Measurements from ENCODE around the gene RAB31.
"Not testable (repeated sequence)": the region's sequence is repeated elsewhere in the genome, so short reads cannot be mapped to it uniquely, and the experiment has no call there.

RAB31 gene

DNA sequence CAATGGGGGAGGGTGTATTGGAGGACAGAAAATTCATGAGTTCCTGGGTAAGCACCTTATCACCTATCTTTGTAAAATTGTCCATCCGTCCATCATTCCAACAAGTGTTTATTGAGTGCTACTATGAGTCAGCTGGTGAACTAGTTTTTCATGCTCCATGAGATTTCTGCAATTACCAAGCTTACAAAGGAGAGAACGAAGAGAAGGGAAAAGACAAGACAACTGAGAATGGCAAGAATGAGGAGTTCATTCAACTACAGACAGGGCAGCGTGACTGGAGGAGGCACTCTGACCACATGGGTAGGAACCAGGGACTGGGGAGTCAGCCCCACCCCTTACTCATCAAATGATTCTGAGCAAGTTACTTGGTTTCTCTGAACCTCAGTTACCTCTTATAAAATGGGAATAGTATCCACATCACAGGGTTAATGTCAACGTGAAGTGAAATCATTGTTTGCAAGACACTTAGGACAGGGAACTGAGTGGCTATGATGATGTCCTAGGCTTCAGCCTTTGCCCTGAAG, 159.0 kb downstream of the RAB31 start:
- DNase-seq = no peak

DNA sequence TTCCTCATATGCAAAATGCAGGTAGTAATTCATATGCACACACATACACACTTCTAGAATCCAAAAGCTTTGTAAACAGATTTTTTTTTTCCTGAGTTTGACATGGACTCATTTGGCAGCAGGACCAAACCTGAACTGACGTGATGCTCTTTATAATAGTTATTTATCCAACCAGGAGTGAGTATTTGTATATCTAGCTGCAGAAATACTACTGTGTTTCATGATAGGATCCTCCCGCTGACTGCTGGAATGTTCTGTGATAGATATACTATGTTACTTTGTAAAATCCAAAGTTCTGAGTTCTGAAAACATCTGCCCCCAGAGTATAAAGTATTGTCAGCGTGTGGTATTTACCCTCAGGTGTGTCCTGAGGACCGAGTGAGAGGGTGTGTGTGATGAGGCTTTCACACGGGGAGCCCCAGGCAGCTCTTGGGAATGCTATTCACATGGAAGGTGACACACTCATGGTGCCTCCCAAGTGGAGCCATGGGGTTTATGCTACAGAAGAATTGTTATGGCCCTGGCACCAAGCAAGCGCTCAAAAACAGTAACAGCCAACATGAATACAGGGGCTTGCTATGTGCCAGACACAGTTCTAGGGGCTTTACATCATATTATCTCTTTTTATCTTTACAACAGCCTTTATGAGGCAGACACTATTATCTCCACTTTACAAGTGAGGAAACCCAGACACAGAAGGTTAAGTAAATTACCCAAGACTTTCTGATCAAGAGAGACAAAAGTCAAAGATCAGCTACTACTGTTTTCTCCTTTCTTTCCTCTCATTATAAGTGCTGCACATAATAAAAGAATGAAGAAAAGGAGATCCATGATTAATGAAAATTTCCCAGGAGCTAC, 161.0 kb downstream of the RAB31 start:
- DNase-seq = no peak

DNA sequence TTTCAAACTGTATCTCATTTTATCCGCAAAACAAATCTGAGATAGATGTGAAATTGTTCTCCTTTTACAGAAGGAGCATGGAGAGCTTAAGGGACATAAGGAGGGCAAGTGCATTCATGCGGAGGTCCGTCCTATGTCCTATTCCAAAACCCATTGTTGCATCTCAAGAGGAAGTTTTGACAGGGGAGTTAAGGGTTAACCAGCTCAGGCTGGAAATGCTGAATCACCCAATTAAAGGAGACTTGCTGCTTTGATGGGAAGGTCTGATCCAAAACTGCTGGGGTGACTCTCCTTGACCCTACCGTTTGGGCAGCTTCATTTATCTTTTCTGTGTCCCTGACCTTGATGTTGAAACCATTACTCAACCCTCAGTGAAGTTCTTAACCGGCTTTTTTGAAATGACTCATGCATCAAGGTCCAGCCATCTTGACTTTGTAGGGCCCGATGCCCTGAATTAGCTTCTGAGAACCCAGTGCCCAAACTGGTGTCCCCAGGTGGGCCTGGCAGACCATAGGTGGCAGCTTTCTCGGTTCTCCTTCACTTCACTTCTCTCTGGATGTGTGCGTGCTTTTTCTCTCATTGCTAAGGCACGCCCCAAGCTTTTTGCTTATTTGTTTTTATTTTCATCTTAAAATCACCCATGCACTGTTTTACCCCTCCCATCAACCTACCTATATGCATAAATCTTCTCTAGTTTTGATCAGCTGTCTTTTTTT, 161.8 kb downstream of the RAB31 start:
- DNase-seq = no peak

DNA sequence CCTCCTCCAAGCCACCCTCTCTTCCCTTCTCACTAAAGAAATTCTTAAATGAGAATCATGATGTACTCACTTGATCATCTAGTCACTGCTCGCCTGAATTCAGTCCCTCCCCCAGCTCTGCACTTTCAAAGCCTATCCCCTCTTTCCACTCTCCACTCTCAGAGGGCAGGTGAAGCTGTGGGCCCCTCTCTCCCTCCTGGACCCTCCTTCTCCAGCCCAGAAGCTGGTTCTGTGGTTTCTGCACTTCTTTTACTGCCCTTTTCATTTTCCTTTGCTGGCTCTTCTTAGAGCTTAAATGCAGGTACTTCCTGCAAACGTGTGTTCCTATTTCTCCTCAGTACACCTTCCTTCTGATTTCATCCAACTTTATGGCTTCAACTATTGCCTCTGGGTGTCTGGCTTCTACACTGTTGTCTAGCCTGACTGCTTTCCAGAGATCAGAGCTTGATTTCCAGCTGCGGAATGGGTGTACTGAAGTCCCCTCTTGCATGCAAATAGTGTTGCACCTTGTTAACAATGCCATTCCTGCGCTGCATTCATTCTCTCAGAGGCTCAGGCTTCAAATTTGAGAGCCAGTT, 162.4 kb downstream of the RAB31 start:
- no peak for DNase-seq

DNA sequence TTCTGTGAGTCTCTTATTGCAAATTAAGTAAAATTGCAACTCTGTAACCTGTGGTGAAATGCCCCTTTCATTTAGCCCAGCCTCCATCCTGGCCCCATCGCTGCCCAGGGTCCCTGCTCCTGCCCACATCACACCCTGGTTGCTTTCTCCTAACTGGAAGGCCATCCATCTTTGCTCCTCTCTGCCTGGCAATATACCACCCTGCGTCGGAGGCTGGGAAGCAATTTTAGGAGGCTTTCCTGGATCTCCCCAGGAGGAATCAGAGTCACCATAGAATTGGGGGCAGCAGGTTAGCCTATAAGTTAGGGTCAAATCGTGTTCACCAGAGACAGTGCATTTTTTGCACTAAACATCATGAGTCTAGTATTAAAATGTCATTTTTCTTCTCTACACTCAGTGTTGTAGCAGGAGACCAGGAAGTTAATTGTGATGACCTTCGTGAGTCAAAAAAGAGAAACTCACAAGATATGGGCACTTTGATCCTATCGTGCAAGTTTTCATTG, 163.2 kb downstream of the RAB31 start:
- DNase-seq = no peak

DNA sequence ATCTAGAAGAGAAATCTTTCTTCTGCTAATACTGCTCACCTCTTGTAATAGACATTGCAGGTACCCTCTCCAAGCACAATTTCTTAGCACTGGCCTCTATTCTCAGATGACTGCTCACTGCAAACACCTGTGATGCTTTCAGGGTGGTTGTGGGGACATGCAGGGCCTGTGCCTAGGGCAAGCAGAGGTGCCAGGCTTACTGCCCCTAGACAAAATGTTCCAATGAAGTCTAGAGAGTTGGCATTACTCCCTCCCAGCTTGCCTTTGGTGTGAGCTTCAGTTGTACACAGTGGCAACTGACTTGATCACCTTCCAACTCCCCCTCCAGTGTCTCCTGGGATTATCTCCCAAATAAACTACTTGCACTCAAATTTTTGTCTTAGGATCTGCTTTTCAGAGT, 164.7 kb downstream of the RAB31 start:
- DNase-seq = no peak

DNA sequence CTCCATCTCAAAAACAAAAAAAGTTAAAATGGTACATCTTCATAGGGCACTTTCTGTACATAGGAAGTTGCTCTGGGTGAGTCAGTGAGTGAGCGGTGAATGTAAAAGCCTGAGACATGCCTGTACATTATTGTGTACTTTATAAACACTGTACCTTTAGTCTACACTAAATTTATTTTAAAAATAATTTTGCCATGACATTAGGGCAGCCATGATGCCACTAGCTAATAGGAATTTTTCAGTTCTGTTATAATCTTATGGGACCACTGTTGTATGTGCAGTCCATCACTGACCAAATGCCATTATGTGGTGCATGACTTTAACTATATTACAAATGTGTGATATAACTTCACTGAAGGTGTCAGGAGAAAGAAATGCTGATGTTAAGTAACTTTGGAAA, 166.6 kb downstream of the RAB31 start:
- no peak for DNase-seq

DNA sequence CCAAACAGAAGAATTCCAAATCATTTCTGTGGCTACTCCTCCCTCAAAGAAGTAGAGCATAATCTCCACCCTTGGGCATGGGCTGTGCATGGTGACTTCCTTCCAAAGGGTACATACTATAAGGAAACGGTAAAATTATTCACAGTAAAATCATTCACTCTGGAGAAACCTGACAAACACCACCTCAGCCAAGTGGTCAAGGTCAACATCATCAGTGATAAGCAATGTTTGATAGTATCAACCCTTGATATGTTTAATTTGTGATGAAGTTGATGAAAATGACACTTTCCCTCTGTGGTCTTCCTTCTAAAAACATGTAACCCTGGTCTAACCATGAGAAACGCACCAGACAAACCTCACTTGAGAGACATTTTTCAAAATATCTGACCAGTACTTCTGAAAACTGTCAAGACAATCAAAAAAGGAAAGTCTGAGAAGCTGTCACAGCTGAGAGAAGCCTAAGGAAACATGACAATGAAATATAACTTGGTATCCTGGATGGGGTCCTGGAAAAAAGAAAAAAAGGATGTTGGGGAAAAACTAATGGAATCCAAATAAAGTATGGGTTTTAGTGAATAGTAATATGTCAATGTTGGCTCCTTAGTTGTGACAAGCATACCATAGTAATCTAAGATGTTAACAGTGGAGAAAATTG, 168.2 kb downstream of the RAB31 start:
- no peak for DNase-seq

DNA sequence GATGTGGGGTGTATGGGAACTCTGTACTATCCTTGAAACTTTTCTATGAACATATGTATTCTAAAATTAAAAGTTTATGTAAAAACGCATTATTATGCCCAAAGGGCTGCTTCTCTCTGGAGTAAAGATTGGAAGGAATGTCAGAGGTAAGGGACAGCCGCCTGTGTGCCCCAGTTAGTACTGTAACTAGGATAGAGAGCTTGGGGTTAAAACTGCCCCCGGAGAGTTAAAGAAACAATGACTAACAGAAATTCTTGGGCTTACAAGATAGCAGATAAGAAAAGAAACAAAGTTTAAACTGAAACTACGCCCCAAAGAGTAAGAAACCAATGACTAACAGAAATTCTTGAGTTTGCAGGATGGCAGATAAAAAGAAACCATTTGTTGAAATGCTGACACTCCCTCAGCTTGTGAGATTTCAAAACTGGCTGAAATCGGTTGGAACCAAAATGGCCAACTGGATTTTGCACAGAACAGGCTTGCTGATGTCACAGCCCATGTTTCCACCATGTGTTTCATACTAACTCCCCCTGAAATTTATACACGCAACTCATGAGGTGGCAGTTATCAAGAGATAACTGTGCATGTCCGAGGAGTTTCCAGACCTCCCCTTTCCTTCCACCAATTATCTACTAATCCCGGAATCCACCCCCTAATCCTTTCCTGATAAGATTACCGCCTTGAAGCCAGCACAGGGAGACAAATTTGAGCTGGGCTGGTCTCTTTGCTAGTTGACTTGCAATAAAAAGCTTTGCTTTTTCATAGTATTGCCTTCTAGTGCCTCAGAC, 169.0 kb downstream of the RAB31 start:
- DNase-seq = no peak

DNA sequence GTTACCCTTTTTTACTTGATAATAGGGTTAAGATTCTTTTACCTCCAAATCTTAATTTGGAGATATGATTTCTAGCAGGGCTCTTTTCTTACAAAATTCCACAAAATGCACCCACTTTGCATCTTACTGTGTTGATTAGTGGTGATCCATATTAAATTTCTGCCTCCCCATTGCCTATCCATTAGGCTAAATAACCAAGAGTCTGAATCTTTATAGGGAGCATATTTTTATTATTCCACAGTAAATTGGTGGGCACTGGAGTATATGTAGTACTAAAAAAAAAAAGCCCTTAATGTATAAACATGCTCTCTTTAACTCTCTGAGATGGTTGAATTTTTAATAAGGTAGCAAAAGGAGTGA, 169.5 kb downstream of the RAB31 start:
- no peak for DNase-seq

DNA sequence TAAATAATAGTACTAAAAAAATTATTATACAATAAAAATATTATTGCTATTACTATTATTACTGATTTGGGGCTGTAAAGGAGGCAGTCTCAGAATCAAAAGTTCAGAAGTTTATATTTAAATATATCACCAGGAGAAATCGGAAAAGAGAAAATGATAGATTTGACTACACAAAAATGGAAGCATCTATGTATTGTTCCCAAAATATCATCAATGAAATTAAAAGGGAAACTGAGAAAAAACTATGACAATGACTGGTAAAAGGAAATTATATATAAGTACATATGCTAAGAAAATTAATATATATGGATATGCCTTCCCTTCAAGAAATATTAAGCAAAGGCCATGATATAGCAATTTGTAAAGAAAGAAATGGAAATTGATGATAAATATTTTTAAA, 170.0 kb downstream of the RAB31 start:
- no peak for DNase-seq

DNA sequence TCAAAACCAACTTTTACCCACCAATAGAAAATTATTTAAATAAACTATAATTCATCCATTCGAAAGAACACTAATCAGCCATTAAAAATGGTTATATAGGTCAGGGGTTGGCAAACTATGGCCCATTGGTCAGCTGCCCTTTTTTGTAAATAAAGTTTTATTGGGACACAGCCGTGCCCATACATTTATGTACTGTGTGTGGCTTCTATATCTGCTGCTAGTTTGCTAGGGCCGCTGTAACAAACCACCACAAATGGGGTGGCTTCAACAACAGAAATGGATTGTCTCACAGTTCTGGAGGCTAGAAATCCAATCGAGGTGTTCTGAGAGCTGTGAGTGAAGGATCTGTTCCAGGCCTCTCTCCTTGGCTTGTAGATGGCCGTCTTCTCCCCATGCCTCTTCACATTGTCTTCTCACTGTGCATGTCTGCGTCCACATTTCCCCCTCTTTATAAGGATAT, 170.7 kb downstream of the RAB31 start:
- DNase-seq = no peak

DNA sequence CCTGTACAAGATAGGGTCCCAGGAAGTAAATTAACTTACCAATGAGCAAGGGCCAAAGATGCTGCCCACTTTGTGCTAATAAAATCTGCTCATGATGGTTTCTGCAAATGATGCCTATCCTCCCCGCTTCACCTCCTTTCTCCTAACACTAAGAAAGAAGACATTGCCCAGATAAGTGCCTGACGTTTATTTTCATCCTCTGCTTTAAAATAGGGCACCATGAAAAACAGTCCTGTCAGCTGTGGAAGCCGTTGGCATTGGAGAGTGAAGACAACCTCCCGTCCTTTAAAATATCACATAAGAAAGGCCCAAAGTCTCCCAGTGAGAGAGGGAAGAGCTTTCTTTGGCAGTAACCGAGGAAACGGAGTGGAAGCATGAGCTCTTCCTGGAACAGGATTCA, 176.0 kb downstream of the RAB31 start:
- DNase-seq = no peak

DNA sequence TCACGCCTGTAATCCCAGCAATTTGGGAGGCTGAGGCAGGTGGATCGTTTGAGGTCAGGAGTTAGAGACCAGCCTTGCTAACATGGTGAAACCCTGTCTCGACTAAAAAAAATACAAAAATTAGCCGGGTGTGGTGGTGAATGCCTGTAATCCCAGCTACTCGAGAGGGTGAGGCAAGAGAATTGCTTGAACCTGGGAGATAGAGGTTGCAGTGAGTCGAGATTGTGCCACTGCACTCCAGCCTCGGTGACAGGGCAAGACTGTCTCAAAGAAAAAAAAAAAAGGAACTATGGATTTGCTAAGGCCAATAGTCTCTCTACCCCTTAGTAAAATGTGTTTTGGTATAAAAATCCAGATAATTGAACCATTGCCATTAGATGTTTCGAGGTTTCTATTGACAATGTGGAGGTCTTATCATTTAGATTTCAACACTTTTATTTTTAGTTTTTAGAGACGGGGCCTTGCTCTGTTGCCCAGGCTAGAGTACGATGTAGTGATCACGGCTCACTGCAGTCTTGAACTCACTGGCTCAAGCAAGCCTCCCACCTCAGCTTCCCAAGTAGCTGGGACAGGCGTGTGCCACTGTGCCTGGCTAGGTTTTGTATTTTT, 176.5 kb downstream of the RAB31 start:
- no peak for DNase-seq

DNA sequence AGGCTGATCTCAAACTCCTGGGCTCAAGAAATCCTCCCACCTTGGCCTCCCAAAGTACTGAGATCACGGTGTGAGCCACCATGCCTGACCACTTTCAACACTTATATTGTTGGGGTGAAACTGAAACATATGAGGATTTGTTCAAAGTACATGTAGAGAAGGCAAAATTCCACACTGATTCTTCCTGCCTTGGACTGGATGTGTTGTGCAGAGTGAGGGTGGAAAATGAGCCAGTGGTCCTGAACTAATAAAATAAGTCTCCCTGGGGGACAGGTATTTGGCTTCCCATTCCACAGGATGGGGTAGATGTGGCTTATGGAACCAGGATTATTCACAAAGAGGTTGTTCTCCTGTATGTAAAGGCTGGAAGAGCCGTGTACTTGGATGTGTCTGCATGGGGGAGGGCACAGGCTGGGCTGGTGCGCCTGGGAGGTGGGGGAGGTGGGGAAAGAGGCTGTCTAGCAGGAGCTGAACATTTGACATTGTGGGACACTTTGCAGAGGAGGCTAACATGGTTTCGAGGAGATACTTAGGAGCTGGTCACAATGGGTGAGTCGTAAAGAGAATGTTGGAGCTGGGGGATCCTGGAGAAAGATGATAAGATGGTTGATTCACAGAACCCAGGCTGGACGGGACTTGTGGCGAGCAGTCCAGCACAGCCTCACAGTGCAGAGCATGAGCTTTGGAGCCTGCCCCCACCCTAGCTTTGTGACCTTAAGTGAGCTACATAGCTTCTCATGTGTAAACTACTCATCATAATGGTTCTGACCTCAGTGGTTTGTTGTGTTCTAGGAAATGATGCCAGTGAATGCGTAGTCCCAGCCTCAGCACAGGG, 177.3 kb downstream of the RAB31 start, which contains the start of gene TXNDC2:
TXNDC2 (plus strand) TSS at position 804 of the 835 bp plus-strand sequence. CDS start 708 bp downstream, outside the sequence.
- DNase-seq = no peak

DNA sequence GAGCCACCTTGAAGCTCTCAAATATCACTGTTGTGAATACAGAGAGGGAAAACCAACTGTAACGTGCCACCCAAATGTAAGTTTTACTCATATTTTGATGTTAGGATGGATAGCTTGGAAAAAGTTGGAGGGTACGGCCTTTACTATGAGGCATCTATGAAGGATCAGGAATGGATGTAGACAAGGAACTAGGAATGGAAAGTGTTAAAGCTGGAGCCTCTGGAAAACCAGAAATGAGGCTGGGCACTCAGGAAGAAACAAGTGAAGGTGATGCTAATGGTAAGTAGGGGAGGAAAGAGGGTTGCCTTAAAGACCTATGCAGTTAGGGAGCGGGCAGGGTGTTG, 177.9 kb downstream of the RAB31 start:
- DNase-seq = no peak

DNA sequence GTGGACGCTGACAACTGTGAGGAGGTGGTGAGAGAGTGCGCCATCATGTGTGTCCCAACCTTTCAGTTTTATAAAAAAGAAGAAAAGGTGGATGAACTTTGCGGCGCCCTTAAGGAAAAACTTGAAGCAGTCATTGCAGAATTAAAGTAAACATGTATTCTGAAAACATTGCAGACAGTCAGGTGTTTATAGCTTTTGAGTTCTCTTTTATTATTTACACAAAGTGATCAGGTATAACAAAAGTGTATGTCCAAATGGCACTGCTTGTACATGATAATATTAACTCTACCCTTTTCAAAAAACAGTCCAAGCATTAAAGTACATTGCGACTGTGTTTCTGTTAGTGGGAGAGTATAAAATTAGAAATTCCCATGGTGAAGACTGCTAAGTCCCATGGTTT, 179.9 kb downstream of the RAB31 start:
- no peak for DNase-seq

DNA sequence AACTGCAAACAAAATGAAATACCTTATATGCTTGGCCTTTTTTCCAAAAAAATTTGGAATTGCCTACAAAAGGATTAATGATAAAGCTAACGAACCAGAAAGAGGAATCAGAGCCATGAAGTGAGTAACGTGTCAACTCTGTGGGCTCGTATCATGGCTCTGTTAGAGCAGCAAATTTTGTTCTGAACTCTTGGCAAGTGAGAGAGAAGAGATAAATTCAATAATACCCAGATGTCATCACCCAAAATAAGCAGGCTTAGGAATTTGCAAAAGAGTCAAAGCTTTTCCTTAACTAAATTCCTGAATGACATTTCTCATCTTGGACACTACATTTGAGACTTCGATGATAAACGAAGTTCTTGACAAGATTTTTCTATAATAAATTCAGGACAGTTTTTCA, 182.1 kb downstream of the RAB31 start:
- no peak for DNase-seq

DNA sequence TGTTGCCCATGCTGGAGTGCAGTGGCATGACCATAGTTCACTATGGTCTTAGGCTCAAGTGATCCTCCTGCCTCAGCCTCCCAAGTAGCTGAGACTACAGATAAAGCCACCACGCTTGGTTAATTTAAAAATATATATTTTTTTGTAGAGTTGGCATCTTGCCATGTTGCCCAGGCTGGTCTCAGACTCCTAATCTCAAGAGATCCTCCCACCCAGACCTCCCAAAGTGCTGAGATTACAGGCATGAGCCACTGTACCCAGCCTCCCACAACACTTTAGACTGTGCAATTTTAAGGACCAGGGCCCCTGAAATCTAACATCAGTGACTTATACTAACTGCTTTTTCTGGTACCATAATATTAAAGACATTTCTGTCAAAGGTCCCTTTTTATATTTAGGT, 182.9 kb downstream of the RAB31 start:
- DNase-seq = no peak

DNA sequence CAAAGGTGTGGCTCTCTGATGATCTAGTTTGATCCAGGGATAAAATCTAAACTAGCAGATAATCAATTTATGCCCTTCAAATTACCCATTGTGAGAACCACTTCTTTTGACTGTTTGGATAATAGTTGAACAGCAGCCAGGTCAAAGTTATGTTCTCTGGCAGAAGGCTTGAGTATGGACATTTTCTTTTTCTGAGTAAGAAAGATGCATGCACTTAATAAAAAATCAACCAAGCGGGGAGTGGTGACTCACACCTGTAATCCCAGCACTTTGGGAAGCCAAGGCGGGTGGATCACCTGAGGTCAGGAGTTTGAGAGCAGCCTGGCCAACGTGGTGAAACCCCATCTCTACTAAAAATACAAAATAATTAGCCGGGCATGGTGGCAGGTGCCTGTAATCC, 183.4 kb downstream of the RAB31 start:
- not testable (repeated sequence) for DNase-seq

Measured in SHP77 (cell line).